ENCODE measurements around the gene GABRD. TPM values are rescaled to one million over a fixed set of nuclear protein-coding genes. Genes with fewer than 3 reads are reported as not detected.

The GABRD gene
- total RNA-seq, 1 donor from 2014 or later = not detected

DNA sequence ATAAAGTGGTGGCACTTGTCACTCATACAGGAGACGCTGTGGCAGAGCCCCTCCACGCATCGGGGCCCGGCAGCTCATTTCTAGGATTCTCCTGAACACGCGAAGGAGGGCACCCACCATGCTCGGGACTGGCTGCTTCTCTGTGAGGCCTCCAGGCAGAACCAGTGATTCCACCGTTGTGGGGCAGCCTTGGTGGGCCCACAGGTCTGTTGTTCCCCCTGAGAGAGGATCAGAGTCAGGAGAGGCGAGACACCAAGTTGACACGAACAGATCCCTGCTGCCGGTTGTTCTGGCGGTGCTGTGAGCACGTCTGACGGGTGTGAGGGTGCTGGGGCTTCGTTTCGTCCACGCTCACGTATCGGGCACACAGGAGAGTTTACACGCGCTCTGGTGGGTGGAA is 57.7 kb downstream of the GABRD start:
- Histone ChIP-seq H3K27me3 (no peaks in the 10 kb centered on the region), H3K4me1 (no peaks in the 10 kb centered on the region), H3K9me3 (peaks cover 19% of the 10 kb centered on the region in 2 donors), H3K27ac (no peak overlapping the region), H3K4me3 (no peak overlapping the region), H3K36me3 (no peaks in the 10 kb centered on the region)
- intact Hi-C loops (cut with DNase I) = no loop called here
- DNase-seq (ENCODE audit: low spot score in 2 of 2) = no peak
- TF ChIP-seq, protein P1, sequence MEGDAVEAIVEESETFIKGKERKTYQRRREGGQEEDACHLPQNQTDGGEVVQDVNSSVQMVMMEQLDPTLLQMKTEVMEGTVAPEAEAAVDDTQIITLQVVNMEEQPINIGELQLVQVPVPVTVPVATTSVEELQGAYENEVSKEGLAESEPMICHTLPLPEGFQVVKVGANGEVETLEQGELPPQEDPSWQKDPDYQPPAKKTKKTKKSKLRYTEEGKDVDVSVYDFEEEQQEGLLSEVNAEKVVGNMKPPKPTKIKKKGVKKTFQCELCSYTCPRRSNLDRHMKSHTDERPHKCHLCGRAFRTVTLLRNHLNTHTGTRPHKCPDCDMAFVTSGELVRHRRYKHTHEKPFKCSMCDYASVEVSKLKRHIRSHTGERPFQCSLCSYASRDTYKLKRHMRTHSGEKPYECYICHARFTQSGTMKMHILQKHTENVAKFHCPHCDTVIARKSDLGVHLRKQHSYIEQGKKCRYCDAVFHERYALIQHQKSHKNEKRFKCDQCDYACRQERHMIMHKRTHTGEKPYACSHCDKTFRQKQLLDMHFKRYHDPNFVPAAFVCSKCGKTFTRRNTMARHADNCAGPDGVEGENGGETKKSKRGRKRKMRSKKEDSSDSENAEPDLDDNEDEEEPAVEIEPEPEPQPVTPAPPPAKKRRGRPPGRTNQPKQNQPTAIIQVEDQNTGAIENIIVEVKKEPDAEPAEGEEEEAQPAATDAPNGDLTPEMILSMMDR (IDR thresholded peaks at IDR 0.05) = no peak

DNA sequence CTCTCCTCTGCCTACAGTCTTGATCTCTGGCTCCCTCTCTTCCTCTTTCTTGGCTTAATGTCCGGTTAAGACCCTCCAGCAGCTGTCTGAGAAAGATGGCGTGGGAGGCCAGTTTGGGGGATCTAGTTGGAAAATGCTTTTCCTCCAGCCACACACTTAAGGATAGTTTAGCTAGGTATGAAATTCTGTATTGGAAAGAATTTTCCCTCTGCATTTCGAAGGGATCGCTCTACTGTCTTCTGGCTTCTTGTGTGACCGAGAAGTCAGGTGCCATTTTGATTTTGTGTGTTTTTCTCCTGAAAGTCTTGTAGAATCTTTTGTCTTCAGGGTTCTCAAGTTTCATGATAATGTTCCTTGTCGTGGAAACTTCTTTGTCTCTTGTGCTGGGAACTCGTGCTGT is 59.0 kb downstream of the GABRD start:
- H3K27ac ChIP-seq = no peak overlapping the region
- H3K9me3 ChIP-seq = peaks cover 19% of the 10 kb centered on the region in 2 donors
- intact Hi-C loops (cut with DNase I) = no loop called here
- H3K36me3 ChIP-seq = no peaks in the 10 kb centered on the region
- TF ChIP-seq, protein P1 (IDR thresholded peaks at IDR 0.05) = no peak
- H3K27me3 ChIP-seq = no peaks in the 10 kb centered on the region
- H3K4me1 ChIP-seq = no peaks in the 10 kb centered on the region
- DNase-seq (ENCODE audit: low spot score in 2 of 2) = no peak
- H3K4me3 ChIP-seq = no peak overlapping the region

DNA sequence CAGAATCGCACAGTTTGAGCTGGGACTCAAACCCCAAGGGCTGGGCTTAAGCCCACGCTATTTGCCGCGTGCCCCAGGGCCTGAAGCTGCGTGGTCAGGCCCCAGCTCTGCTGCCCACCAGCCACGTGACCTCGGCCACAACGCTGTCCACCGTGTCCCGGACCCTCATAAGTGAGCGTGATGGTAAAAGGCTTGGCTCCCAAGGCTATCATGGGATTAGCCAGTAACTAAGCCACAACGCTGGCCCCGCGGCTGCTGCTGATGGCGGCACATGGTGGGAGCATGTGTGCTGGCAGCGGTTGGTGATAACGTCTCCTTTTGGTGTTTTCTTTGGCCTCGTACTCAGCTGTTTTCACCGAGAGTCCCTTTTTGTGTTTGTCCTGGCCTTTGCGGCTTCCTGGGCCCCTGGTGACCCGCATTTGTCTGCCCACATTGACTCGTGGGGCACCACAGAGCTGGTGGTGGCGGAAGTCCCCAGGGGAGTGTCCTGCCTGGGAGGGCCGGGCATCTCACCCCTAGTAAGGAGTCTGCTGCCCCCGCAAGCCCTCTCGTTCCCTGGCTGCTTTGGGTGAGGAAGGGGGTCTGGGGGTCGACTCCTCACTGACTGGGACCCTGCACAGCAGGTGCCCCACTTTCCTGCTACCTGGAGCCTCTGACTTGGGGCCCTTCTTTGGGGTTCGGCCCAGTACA is 60.4 kb downstream of the GABRD start:
- Histone ChIP-seq H3K4me1 (no peaks in the 10 kb centered on the region), H3K4me3 (no peak overlapping the region), H3K27ac (no peak overlapping the region), H3K36me3 (no peaks in the 10 kb centered on the region), H3K27me3 (no peaks in the 10 kb centered on the region), H3K9me3 (peaks cover 19% of the 10 kb centered on the region in 2 donors)
- no peak for DNase-seq (ENCODE audit: low spot score in 2 of 2)
- TF ChIP-seq, protein P1 (IDR thresholded peaks at IDR 0.05) = no peak
- intact Hi-C loops (cut with DNase I) = no loop called here

DNA sequence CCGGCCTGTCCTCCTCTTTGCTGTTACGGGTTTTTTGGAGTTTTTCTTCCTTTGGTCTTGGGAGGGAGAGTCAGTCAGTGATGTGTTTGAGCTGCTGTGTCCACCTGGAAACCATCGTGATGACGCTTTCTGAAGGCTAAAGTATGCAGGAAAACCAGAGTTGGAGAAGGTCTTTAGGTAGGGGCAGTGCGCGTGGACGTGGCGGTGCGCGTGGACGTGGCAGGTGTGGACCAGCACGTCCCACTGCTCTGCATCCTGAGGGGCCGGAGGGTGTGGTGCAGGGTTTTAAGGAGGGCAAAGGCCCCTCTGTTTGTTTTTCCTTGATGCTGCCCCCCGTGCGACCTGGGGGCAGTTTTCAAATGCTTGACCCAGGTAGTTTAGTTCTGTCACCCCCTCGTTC is 61.0 kb downstream of the GABRD start:
- intact Hi-C loops (cut with DNase I) = no loop called here
- no peak for DNase-seq (ENCODE audit: low spot score in 2 of 2)
- no peak overlapping the region for H3K27ac ChIP-seq
- no peaks in the 10 kb centered on the region for H3K4me1 ChIP-seq
- TF ChIP-seq, protein P1 (IDR thresholded peaks at IDR 0.05) = no peak
- no peak overlapping the region for H3K4me3 ChIP-seq
- peaks cover 19% of the 10 kb centered on the region in 2 donors for H3K9me3 ChIP-seq
- H3K27me3 ChIP-seq = no peaks in the 10 kb centered on the region
- no peaks in the 10 kb centered on the region for H3K36me3 ChIP-seq

Other genes starting within 250 kb of the GABRD start
- 104 TPM for gene NADK, start 240.9 kb upstream of the GABRD start, total RNA-seq
- 170 TPM for gene GNB1, start 128.3 kb upstream of the GABRD start, total RNA-seq
- not detected for gene CALML6, start 104.1 kb upstream of the GABRD start, total RNA-seq
- not detected for gene TMEM52, start 100.1 kb upstream of the GABRD start, total RNA-seq
- not detected for gene CFAP74, start 15.6 kb upstream of the GABRD start, total RNA-seq
- 1.3 TPM for gene PRKCZ, start 31.1 kb downstream of the GABRD start, total RNA-seq
- 38.3 TPM for gene FAAP20, start 175.4 kb downstream of the GABRD start, total RNA-seq
- gene SKI, start 209.0 kb downstream of the GABRD start, total RNA-seq = 139 TPM

Data from ascending aorta (tissue), 2 donors.